Gastrocnemius medialis (tissue), 4 donors: ENCODE data around the gene PLAAT2. TPM values are rescaled to one million over a fixed set of nuclear protein-coding genes. Genes with fewer than 3 reads are reported as not detected.

ENCODE experiments used
- ATAC-seq, 2 donors: fragments of 150-250 bp; one replicate each; pipeline ENCODE4 v1.9.1; 2016
- DNase-seq, 2 donors: peaks; one replicate each; pipeline ENCODE4 v3.0.0-alpha.2; 2019
- H3K27ac ChIP-seq, 4 donors: fragments of 200-600 bp; sonication (generic); 1 replicate in 1 of 4; 2 replicates in 3 of 4; pipeline ENCODE4 v1.5.1; 2016 to 2018; ENCODE audit warnings: mild to moderate bottlenecking in 2 of 4, moderate library complexity in 1 of 4
- H3K27me3 ChIP-seq, 3 donors: fragments of 200-600 bp; sonication (generic) in 2 of 3; 1 replicate in 1 of 3; 2 replicates in 2 of 3; pipeline versions ENCODE4 v1.5.1 to v1.6.0; 2016 to 2019; ENCODE audit warnings: mild to moderate bottlenecking in 1 of 3, moderate library complexity in 1 of 3
- H3K36me3 ChIP-seq, 2 donors: fragments of 200-600 bp; sonication (generic) in 1 of 2; one replicate each; pipeline ENCODE4 v1.5.1; 2017 to 2018
- H3K4me1 ChIP-seq, 2 donors: fragments of 200-600 bp; sonication (generic) in 1 of 2; one replicate each; pipeline ENCODE4 v1.5.1; 2016 to 2017; ENCODE audit warnings: mild to moderate bottlenecking in 2 of 2
- H3K4me3 ChIP-seq, 4 donors: fragments of 200-600 bp; sonication (generic) in 3 of 4; 1 replicate in 1 of 4; 2 replicates in 3 of 4; pipeline ENCODE4 v1.5.1; 2016 to 2019; ENCODE audit warnings: mild to moderate bottlenecking in 2 of 4
- H3K9me3 ChIP-seq, 3 donors: fragments of 200-600 bp; sonication (generic) in 2 of 3; 1 replicate in 1 of 3; 2 replicates in 2 of 3; pipeline ENCODE4 v1.5.1; 2016 to 2019
- CTCF ChIP-seq, 5 experiments: fragments of 450-650 bp in 3 of 5; fragments of 200-600 bp in 2 of 5; sonication (generic) in 2 of 5; IDR thresholded peaks in 4 of 5; conservative IDR thresholded peaks in 1 of 5; 1 replicate in 4 of 5; 2 replicates in 1 of 5; pipeline ENCODE4 v1.5.1; 2016 to 2019; ENCODE audit warnings: antibody characterized with exemption in 5 of 5, mild to moderate bottlenecking in 3 of 5, moderate library complexity in 3 of 5
- POLR2A ChIP-seq, 2 donors: fragments of 450-650 bp; IDR thresholded peaks; one replicate each; pipeline ENCODE4 v1.6.1; 2017; ENCODE audit warnings: antibody characterized with exemption in 2 of 2, mild to moderate bottlenecking in 2 of 2, moderate library complexity in 2 of 2
- in situ Hi-C, 4 donors: fragments of 200-750 bp; cut with MboI; loops; one replicate each; pipeline versions ENCODE4 v1.15.0 to v1.8.0; 2017; ENCODE audit warnings: low sequenced_read_pairs in 4 of 4
- intact Hi-C: fragments of 100-400 bp; cut with DNase I; formaldehyde crosslinking; loops from one replicate; pipeline ENCODE4 v1.15.1; 2023; ENCODE audit warnings: low total_unique reads
- total RNA-seq, 4 donors: library from RNA; depleted of rRNA; stranded (reverse); fragments of >200 nt; gene quantifications; one replicate each; pipeline versions ENCODE4 v1.1.0 to v1.2.3, GENCODE V29; 2016

PLAAT2 gene
- total RNA-seq, 4 donors from 2014 or later, result not detected

GRCh38 chr11:63504054-63504453, 59.1 kb downstream of the PLAAT2 start:
- DNase-seq (no peak), ATAC-seq (no peak)
- H3K27ac ChIP-seq, result no peak overlapping the region
- H3K4me3 ChIP-seq, result no peak overlapping the region
- intact Hi-C loops (no loop called here), in situ Hi-C loops (no loop called here)
- peaks cover 14 to 17% of the 10 kb centered on the region in 2 donors for H3K4me1 ChIP-seq
- H3K27me3 ChIP-seq, result no peaks in the 10 kb centered on the region
- TF ChIP-seq CTCF (IDR thresholded peaks at IDR 0.05 in 4 of 5, conservative IDR thresholded peaks at IDR 0.05 in 1 of 5) (no peak), POLR2A (IDR thresholded peaks at IDR 0.05) (no peak)
- H3K36me3 ChIP-seq, result no peaks in the 10 kb centered on the region
- peaks cover 0 to 4% (median 0%) of the 10 kb centered on the region in 3 donors for H3K9me3 ChIP-seq

GRCh38 chr11:63503492-63503891, 59.7 kb downstream of the PLAAT2 start:
- TF ChIP-seq CTCF (IDR thresholded peaks at IDR 0.05 in 4 of 5, conservative IDR thresholded peaks at IDR 0.05 in 1 of 5), result no peak
- no peak for TF ChIP-seq POLR2A (IDR thresholded peaks at IDR 0.05)
- Histone ChIP-seq H3K4me3 (no peak overlapping the region), H3K27ac (no peak overlapping the region), H3K36me3 (no peaks in the 10 kb centered on the region), H3K4me1 (peaks cover 14 to 17% of the 10 kb centered on the region in 2 donors), H3K27me3 (no peaks in the 10 kb centered on the region), H3K9me3 (peaks cover 0 to 4% (median 0%) of the 10 kb centered on the region in 3 donors)
- in situ Hi-C loops, result no loop called here
- peak in 1 of 2 donors; percentile 17 for DNase-seq
- intact Hi-C loops, result no loop called here
- no peak for ATAC-seq

Other genes starting within 250 kb of the PLAAT2 start
- under 1 TPM in 1 of 4 donors, not detected in 3; 0.09 TPM for gene SLC22A9, start 193.6 kb downstream of the PLAAT2 start, total RNA-seq
- gene PLAAT5, start 72.2 kb downstream of the PLAAT2 start, total RNA-seq, result under 1 TPM in 1 of 4 donors, not detected in 3; 0.18 TPM
- under 1 TPM in 2 of 4 donors, not detected in 2; 0.24 to 0.80 TPM for gene LGALS12, start 57.3 kb downstream of the PLAAT2 start, total RNA-seq
- 10 to 100 TPM in 1 of 4 donors, 1 to 10 TPM in 3; 3.1 to 13.2 (median 5.8) TPM for gene PLAAT4, start 26.6 kb downstream of the PLAAT2 start, total RNA-seq
- gene PLAAT3, start 51.1 kb upstream of the PLAAT2 start, total RNA-seq, result 10 to 100 TPM; 58.0 to 76.5 (median 67.5) TPM
- gene ATL3, start 108.0 kb upstream of the PLAAT2 start, total RNA-seq, result 10 to 100 TPM; 10.2 to 16.5 (median 12.4) TPM
- 100 to 1,000 TPM in 1 of 4 donors, 10 to 100 TPM in 3; 45.5 to 112 (median 86.0) TPM for gene RTN3, start 118.1 kb upstream of the PLAAT2 start, total RNA-seq
- gene ZFTA, start 205.4 kb upstream of the PLAAT2 start, total RNA-seq, result 10 to 100 TPM in 2 of 4 donors, 1 to 10 TPM in 2; 6.9 to 18.6 (median 11.8) TPM